ENCODE data around the gene UNC13D. TPM values are rescaled to one million over a fixed set of nuclear protein-coding genes. Genes with fewer than 3 reads are reported as not detected.
"Not testable (repeated sequence)": the region's sequence is repeated elsewhere in the genome, so short reads cannot be mapped to it uniquely, and the experiment has no call there.

The UNC13D gene
- total and polyA plus RNA-seq, 7 donors = 4.3 to 61.9 (median 10.2) TPM

GRCh38 chr17:75864448-75864871 lies 20.3 kb upstream of the UNC13D start:
- WGBS, 2 donors = 28 to 57% methylated on average over 8 of the region's 8 CpGs
- no peaks in the 10 kb centered on the region for H3K27me3 ChIP-seq
- peak overlapping the region; percentile 69 to 81 (median 72) for H3K27ac ChIP-seq
- TF ChIP-seq POLR2A (IDR thresholded peaks at IDR 0.05) (no peak), POLR2AphosphoS5 (IDR thresholded peaks at IDR 0.05) (peak; percentile 45 to 80 (median 70)), CTCF (IDR thresholded peaks at IDR 0.05) (no peak)
- DNase-seq = peak; percentile 94
- no peaks in the 10 kb centered on the region for H3K9me3 ChIP-seq
- H3K4me3 ChIP-seq = no peak overlapping the region
- H3K36me3 ChIP-seq = no peaks in the 10 kb centered on the region
- intact Hi-C loops (cut with DNase I) = no loop called here
- peaks cover 0 to 36% (median 29%) of the 10 kb centered on the region in 4 donors for H3K4me1 ChIP-seq

- Histone ChIP-seq H3K4me1 (peaks cover 0 to 22% (median 18%) of the 10 kb centered on the region in 4 donors), H3K36me3 (no peaks in the 10 kb centered on the region), H3K9me3 (no peaks in the 10 kb centered on the region), H3K27ac (peak overlapping the region; percentile 54 to 81 (median 68)), H3K4me3 (no peak overlapping the region), H3K27me3 (no peaks in the 10 kb centered on the region)
- WGBS, 2 donors = 77 to 88% methylated on average over 9 of the region's 9 CpGs
- peak; percentile 79 for DNase-seq
- TF ChIP-seq POLR2A (IDR thresholded peaks at IDR 0.05) = no peak
- TF ChIP-seq POLR2AphosphoS5 (IDR thresholded peaks at IDR 0.05) = peak in 3 of 4 donors; percentile 48 to 81 (median 48)
- no peak for TF ChIP-seq EP300 (IDR thresholded peaks at IDR 0.05)
- intact Hi-C loops (cut with DNase I) = no loop called here
These were observed 17.7 kb upstream of the UNC13D start for GRCh38 chr17:75861927-75862317.

GRCh38 chr17:75859358-75859757 lies 15.2 kb upstream of the UNC13D start:
- H3K9me3 ChIP-seq; H3K36me3 ChIP-seq; H3K4me3 ChIP-seq; intact Hi-C loops (cut with DNase I); DNase-seq; H3K27me3 ChIP-seq: not testable (repeated sequence)
- 81 to 89% methylated on average over 10 of the region's 10 CpGs for WGBS, 2 donors
- Histone ChIP-seq H3K27ac (peak overlapping the region; percentile 1 to 62 (median 52)), H3K4me1 (peaks cover 0 to 29% (median 14%) of the 10 kb centered on the region in 4 donors)

- TF ChIP-seq POLR2A (IDR thresholded peaks at IDR 0.05) (no peak), POLR2AphosphoS5 (IDR thresholded peaks at IDR 0.05) (peak in 1 of 4 donors; percentile 8), CTCF (IDR thresholded peaks at IDR 0.05) (no peak)
- Histone ChIP-seq H3K4me1 (peaks cover 0 to 43% (median 34%) of the 10 kb centered on the region in 4 donors), H3K4me3 (peak overlapping the region; percentile 68 to 97 (median 89)), H3K27ac (peak overlapping the region; percentile 96 to 100 (median 98)), H3K9me3 (no peaks in the 10 kb centered on the region), H3K36me3 (peaks cover 0 to 14% (median 2%) of the 10 kb centered on the region in 4 donors), H3K27me3 (no peaks in the 10 kb centered on the region)
- no peak for DNase-seq
- intact Hi-C loops (cut with DNase I) = no loop called here
- 2% methylated on average over 24 of the region's 24 CpGs for WGBS, 2 donors
These were observed 12.0 kb upstream of the UNC13D start for GRCh38 chr17:75856062-75856756.

- WGBS, 2 donors = 0% methylated on average over 58 of the region's 58 CpGs
- Histone ChIP-seq H3K36me3 (peaks cover 4 to 21% (median 9%) of the 10 kb centered on the region in 4 donors), H3K4me1 (peaks cover 0 to 48% (median 39%) of the 10 kb centered on the region in 4 donors), H3K9me3 (no peaks in the 10 kb centered on the region), H3K27me3 (no peaks in the 10 kb centered on the region), H3K4me3 (peak within 1 kb of the TSS; percentile 79 to 97 (median 89)), H3K27ac (peak within 1 kb of the TSS; percentile 96 to 100 (median 98))
- peak; percentile 98 to 99 (median 99) for TF ChIP-seq POLR2AphosphoS5 (IDR thresholded peaks at IDR 0.05)
- TF ChIP-seq CTCF (IDR thresholded peaks at IDR 0.05) = peak; percentile 22 to 51 (median 32)
- TF ChIP-seq POLR2A (IDR thresholded peaks at IDR 0.05) = peak; percentile 93 to 98
- no peak for TF ChIP-seq EP300 (IDR thresholded peaks at IDR 0.05)
- DNase-seq = peak; percentile 100
- intact Hi-C loops (cut with DNase I) = loop anchor here (1.0 to 2.0 kb wide), 3 partner anchors 22 to 71 kb away; partner anchors contain the start of genes TRIM65 and UNK
These were observed 11.3 kb upstream of the UNC13D start, which contains the start of gene WBP2 for GRCh38 chr17:75855310-75856061. TSS of gene WBP2 (minus strand) at chr17:75855335. CDS start at chr17:75855297, 38 bp downstream.

Data from sigmoid colon (tissue), 7 donors.